Transverse colon (tissue), 4 donors: ENCODE measurements around the gene GP1BB.

Experiments used
- EP300 ChIP-seq: sonication (generic); formaldehyde crosslinking; IDR thresholded peaks from one replicate; pipeline ENCODE4 v1.6.1; 2017; ENCODE audit warnings: antibody characterized with exemption, low read depth
- POLR2AphosphoS5 ChIP-seq, 3 donors: sonication (generic); formaldehyde crosslinking; IDR thresholded peaks; one replicate each; pipeline ENCODE4 v1.6.1; 2016; ENCODE audit warnings: antibody characterized with exemption in 3 of 3
- TF ChIP-seq, protein P1 (sequence below), 5 experiments: fragments of 200-600 bp in 3 of 5; fragments of 450-650 bp in 2 of 5; sonication (generic) in 3 of 5; IDR thresholded peaks; 1 replicate in 2 of 5; 2 replicates in 3 of 5; pipeline ENCODE4 v1.5.1; 2016 to 2017; ENCODE audit warnings: antibody characterized with exemption in 5 of 5, inconsistent platforms in 3 of 5, mild to moderate bottlenecking in 2 of 5, moderate library complexity in 1 of 5

DNA sequence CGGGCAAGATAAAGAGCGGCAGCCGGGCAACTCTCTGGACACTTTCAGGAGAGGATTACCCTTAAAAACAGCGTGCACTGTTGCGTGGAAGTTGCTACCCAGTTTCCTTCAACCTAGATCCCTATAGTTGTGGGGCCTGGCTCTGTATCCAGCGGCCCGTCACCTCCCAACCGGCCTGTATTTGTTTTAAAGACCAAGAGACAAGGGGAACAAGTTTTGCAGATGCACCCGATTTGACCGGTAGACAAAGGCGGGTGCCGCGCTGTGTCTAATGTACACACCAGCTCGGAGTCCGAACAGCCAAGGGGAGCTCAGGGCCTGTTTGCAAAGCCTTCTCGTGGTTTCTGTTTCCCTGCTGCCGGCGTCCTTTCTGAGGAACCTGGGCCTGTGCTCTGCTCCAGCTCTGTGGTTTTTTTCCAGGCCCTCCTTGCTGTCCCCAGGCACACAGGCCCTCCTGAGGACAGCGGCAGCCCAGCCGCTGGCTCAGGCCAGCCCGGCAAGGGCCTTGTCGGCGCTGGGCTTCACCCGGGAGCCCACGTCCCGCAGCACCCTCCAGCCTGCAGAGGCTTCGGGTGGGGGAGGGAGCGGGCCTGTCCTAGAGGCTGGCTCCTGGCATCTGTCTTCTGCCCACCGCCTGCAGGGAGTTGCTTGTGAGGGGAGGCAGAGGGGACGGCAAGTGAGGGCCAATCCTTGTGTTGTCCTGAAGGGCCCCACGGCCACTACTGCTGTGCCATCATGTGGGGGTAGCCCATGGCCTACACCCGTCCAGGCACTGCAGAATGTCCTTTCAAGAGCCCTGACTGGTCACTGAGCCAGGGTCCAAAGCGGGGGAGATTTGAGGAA, 38.6 kb downstream of the GP1BB start:
- TF ChIP-seq, protein P1, sequence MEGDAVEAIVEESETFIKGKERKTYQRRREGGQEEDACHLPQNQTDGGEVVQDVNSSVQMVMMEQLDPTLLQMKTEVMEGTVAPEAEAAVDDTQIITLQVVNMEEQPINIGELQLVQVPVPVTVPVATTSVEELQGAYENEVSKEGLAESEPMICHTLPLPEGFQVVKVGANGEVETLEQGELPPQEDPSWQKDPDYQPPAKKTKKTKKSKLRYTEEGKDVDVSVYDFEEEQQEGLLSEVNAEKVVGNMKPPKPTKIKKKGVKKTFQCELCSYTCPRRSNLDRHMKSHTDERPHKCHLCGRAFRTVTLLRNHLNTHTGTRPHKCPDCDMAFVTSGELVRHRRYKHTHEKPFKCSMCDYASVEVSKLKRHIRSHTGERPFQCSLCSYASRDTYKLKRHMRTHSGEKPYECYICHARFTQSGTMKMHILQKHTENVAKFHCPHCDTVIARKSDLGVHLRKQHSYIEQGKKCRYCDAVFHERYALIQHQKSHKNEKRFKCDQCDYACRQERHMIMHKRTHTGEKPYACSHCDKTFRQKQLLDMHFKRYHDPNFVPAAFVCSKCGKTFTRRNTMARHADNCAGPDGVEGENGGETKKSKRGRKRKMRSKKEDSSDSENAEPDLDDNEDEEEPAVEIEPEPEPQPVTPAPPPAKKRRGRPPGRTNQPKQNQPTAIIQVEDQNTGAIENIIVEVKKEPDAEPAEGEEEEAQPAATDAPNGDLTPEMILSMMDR (IDR thresholded peaks at IDR 0.05) = no peak
- no peak for TF ChIP-seq POLR2AphosphoS5 (IDR thresholded peaks at IDR 0.05)
- TF ChIP-seq EP300 = no peak
